GM19328 (cell line): ENCODE results near the gene OR52K1.
"Not testable (repeated sequence)": the region's sequence is repeated elsewhere in the genome, so short reads cannot be mapped to it uniquely, and the experiment has no call there.

Experiments
- ATAC-seq: cut with Tn5 transposase; IDR thresholded peaks from one replicate; pipeline ENCODE4 v1.9.1; 2021; ENCODE audit warnings: mild to moderate bottlenecking, moderate library complexity; ENCODE audit not compliant: unreplicated experiment

Gene OR52K1

GRCh38 chr11:4491405-4491804 is 9.0 kb downstream of the OR52K1 start:
- ATAC-seq = not testable (repeated sequence)

GRCh38 chr11:4491878-4492606 is 9.6 kb downstream of the OR52K1 start:
- ATAC-seq = no peak

- no peak for ATAC-seq
Observed at GRCh38 chr11:4493480-4493818, 11.0 kb downstream of the OR52K1 start.

- ATAC-seq = no peak
Observed at GRCh38 chr11:4495487-4495886, 13.0 kb downstream of the OR52K1 start.

GRCh38 chr11:4495986-4496385 is 13.5 kb downstream of the OR52K1 start:
- ATAC-seq = no peak

- no peak for ATAC-seq
Observed at GRCh38 chr11:4496557-4497248, 14.3 kb downstream of the OR52K1 start.

GRCh38 chr11:4508886-4509285 is 26.4 kb downstream of the OR52K1 start:
- ATAC-seq = no peak

- ATAC-seq = no peak
Observed at GRCh38 chr11:4511282-4512245, 29.1 kb downstream of the OR52K1 start.

GRCh38 chr11:4514196-4514595 is 31.8 kb downstream of the OR52K1 start:
- no peak for ATAC-seq

GRCh38 chr11:4522339-4522738 is 39.9 kb downstream of the OR52K1 start:
- ATAC-seq = no peak

GRCh38 chr11:4522752-4523151 is 40.3 kb downstream of the OR52K1 start:
- ATAC-seq = no peak

- no peak for ATAC-seq
Observed at GRCh38 chr11:4523666-4524065, 41.2 kb downstream of the OR52K1 start.

GRCh38 chr11:4527926-4528325 is 45.5 kb downstream of the OR52K1 start:
- ATAC-seq = no peak

GRCh38 chr11:4531686-4532085 is 49.2 kb downstream of the OR52K1 start:
- ATAC-seq = not testable (repeated sequence)

GRCh38 chr11:4539603-4540219 is 57.3 kb downstream of the OR52K1 start:
- ATAC-seq = peak; percentile 69

- no peak for ATAC-seq
Observed at GRCh38 chr11:4541071-4541470, 58.6 kb downstream of the OR52K1 start.
